ENCODE results near the gene BOC.

BOC gene

GRCh38 chr3:113238503-113238902, 27.1 kb downstream of the BOC start:
- H3K27ac Mint-ChIP-seq: peak overlapping the region in 1 of 3 experiments; percentile 92
- H3K4me3 Mint-ChIP-seq: no peak overlapping the region
- H3K27me3 Mint-ChIP-seq (ENCODE audit: low read depth): no peaks in the 10 kb centered on the region
- no peak for TF ChIP-seq CTCF (IDR thresholded peaks at IDR 0.05; ENCODE audit: unreplicated experiment in 3 of 3)
- peaks cover 29% of the 10 kb centered on the region for H3K36me3 Mint-ChIP-seq (ENCODE audit: low read depth)
- no peaks in the 10 kb centered on the region for H3K9me3 Mint-ChIP-seq
- peaks cover 86% of the 10 kb centered on the region for H3K4me1 Mint-ChIP-seq

GRCh38 chr3:113240841-113241240, 29.5 kb downstream of the BOC start:
- Mint-ChIP-seq H3K4me3 (peak overlapping the region; percentile 22 to 66 (median 60)), H3K27ac (peak overlapping the region; percentile 92 to 97 (median 97)), H3K36me3 (ENCODE audit: low read depth) (peaks cover 30% of the 10 kb centered on the region), H3K4me1 (peaks cover 81% of the 10 kb centered on the region), H3K9me3 (no peaks in the 10 kb centered on the region), H3K27me3 (ENCODE audit: low read depth) (no peaks in the 10 kb centered on the region)
- no peak for TF ChIP-seq CTCF (IDR thresholded peaks at IDR 0.05; ENCODE audit: unreplicated experiment in 3 of 3)

DNA sequence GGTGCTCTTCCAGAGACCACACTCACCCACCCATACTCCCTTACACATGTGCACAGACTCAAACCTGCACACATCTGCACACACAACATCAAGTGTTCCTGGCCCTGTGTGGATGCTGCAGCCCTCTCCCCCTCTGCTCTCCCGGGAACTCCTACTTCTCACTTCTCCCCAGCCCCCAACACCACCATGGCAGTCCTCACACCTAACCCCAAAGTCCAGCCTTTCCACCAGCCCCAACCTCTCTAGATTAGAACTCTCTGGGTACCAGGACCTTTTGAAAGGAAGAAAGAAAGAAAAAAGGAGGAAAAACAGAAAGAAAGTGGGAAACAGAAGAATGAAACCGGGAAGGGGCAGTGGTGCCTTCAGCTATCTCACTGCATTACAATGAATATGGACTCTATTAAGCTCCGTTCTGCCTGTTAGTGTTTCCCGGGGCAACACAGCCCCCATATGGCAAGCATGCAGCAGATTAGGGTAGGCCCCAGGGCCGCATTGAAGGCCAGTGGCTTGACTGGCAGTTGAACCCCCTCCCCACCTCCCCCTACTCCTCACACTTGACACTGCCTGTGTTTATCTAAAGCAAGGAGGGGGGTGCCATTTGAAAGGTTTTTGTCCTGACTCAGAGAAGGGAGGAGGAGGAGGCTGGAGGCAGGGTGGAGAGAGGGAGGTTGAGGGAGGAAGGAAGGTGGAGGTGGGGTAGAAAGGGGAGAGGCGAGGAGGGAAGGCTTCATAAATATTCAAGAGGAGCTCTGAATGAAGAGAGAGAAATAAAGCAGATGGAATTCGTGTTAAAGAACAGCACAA, 30.1 kb downstream of the BOC start:
- TF ChIP-seq CTCF (IDR thresholded peaks at IDR 0.05; ENCODE audit: unreplicated experiment in 3 of 3): no peak
- peaks cover 83% of the 10 kb centered on the region for H3K4me1 Mint-ChIP-seq
- H3K27me3 Mint-ChIP-seq (ENCODE audit: low read depth): no peaks in the 10 kb centered on the region
- no peaks in the 10 kb centered on the region for H3K9me3 Mint-ChIP-seq
- H3K36me3 Mint-ChIP-seq (ENCODE audit: low read depth): peaks cover 31% of the 10 kb centered on the region
- H3K27ac Mint-ChIP-seq: peak overlapping the region; percentile 92 to 97 (median 97)
- H3K4me3 Mint-ChIP-seq: peak overlapping the region; percentile 53 to 66 (median 60)

GRCh38 chr3:113242096-113242581, 30.8 kb downstream of the BOC start:
- TF ChIP-seq CTCF (IDR thresholded peaks at IDR 0.05; ENCODE audit: unreplicated experiment in 3 of 3): no peak
- Mint-ChIP-seq H3K36me3 (ENCODE audit: low read depth) (peaks cover 33% of the 10 kb centered on the region), H3K9me3 (no peaks in the 10 kb centered on the region), H3K4me1 (peaks cover 86% of the 10 kb centered on the region), H3K4me3 (peak overlapping the region; percentile 53 to 66 (median 60)), H3K27ac (peak overlapping the region; percentile 92 to 97 (median 97)), H3K27me3 (ENCODE audit: low read depth) (peaks cover 3% of the 10 kb centered on the region)

- peak overlapping the region; percentile 92 to 97 (median 97) for H3K27ac Mint-ChIP-seq
- peaks cover 87% of the 10 kb centered on the region for H3K4me1 Mint-ChIP-seq
- H3K27me3 Mint-ChIP-seq (ENCODE audit: low read depth): peaks cover 3% of the 10 kb centered on the region
Observed at GRCh38 chr3:113243071-113243470, 31.7 kb downstream of the BOC start.

More at GRCh38 chr3:113243071-113243470, 31.7 kb downstream of the BOC start:
- peak overlapping the region in 1 of 3 experiments; percentile 5 for H3K4me3 Mint-ChIP-seq
- H3K36me3 Mint-ChIP-seq (ENCODE audit: low read depth): peaks cover 30% of the 10 kb centered on the region
- no peaks in the 10 kb centered on the region for H3K9me3 Mint-ChIP-seq
- TF ChIP-seq CTCF (IDR thresholded peaks at IDR 0.05; ENCODE audit: unreplicated experiment in 3 of 3): no peak
